Measurements from ENCODE around the gene FAM3C. TPM values are rescaled to one million over a fixed set of nuclear protein-coding genes. Genes with fewer than 3 reads are reported as not detected.

Gene FAM3C
- total RNA-seq, 1 experiment from 2014 or later, result 26.1 TPM

GRCh38 chr7:121371367-121371766 lies 24.7 kb downstream of the FAM3C start:
- DNase-seq, result no peak
- Histone ChIP-seq H2AFZ (ENCODE audit: low read length) (no peak overlapping the region), H3K27ac (ENCODE audit: low read length) (peak overlapping the region; percentile 61), H3K9me2 (replicated peaks; ENCODE audit: insufficient read depth, low read length) (no peaks in the 10 kb centered on the region), H3K79me2 (ENCODE audit: low read length) (peaks cover 11% of the 10 kb centered on the region; the same call in 1 of the 2 replicates), H3K36me3 (ENCODE audit: insufficient read depth, low read length) (no peaks in the 10 kb centered on the region; the same call in 1 of the 2 replicates), H3K27me3 (ENCODE audit: low read length) (no peaks in the 10 kb centered on the region), H3K4me2 (ENCODE audit: low read depth, low read length, poor library complexity, severe bottlenecking) (peak overlapping the region; percentile 54), H4K20me1 (ENCODE audit: insufficient read depth, low read depth, low read length) (no peaks in the 10 kb centered on the region), H3K4me3 (ENCODE audit: low read length) (no peak overlapping the region), H3K9me3 (ENCODE audit: low read length) (no peaks in the 10 kb centered on the region), H3K4me1 (ENCODE audit: low read length) (peaks cover 46% of the 10 kb centered on the region), H3K9ac (ENCODE audit: low read length) (no peak overlapping the region)

GRCh38 chr7:121369462-121369861 lies 26.6 kb downstream of the FAM3C start:
- Histone ChIP-seq H3K79me2 (ENCODE audit: low read length) (peaks cover 20% of the 10 kb centered on the region), H3K27ac (ENCODE audit: low read length) (no peak overlapping the region), H3K4me3 (ENCODE audit: low read length) (no peak overlapping the region), H3K4me2 (ENCODE audit: low read depth, low read length, poor library complexity, severe bottlenecking) (no peak overlapping the region), H3K9me3 (ENCODE audit: low read length) (no peaks in the 10 kb centered on the region), H3K4me1 (ENCODE audit: low read length) (peaks cover 48% of the 10 kb centered on the region), H4K20me1 (ENCODE audit: insufficient read depth, low read depth, low read length) (no peaks in the 10 kb centered on the region), H3K27me3 (ENCODE audit: low read length) (no peaks in the 10 kb centered on the region), H3K9me2 (replicated peaks; ENCODE audit: insufficient read depth, low read length) (no peaks in the 10 kb centered on the region), H3K36me3 (ENCODE audit: insufficient read depth, low read length) (no peaks in the 10 kb centered on the region), H3K9ac (ENCODE audit: low read length) (no peak overlapping the region), H2AFZ (ENCODE audit: low read length) (no peak overlapping the region)
- no peak for DNase-seq

- Histone ChIP-seq H3K4me2 (ENCODE audit: low read depth, low read length, poor library complexity, severe bottlenecking) (no peak overlapping the region), H3K27ac (ENCODE audit: low read length) (no peak overlapping the region), H2AFZ (ENCODE audit: low read length) (no peak overlapping the region), H3K4me1 (ENCODE audit: low read length) (peaks cover 33% of the 10 kb centered on the region), H3K79me2 (ENCODE audit: low read length) (peaks cover 17% of the 10 kb centered on the region), H3K4me3 (ENCODE audit: low read length) (no peak overlapping the region), H3K9me3 (ENCODE audit: low read length) (no peaks in the 10 kb centered on the region), H3K27me3 (ENCODE audit: low read length) (no peaks in the 10 kb centered on the region), H3K9me2 (replicated peaks; ENCODE audit: insufficient read depth, low read length) (no peaks in the 10 kb centered on the region), H4K20me1 (ENCODE audit: insufficient read depth, low read depth, low read length) (no peaks in the 10 kb centered on the region), H3K36me3 (ENCODE audit: insufficient read depth, low read length) (no peaks in the 10 kb centered on the region; the same call in 1 of the 2 replicates), H3K9ac (ENCODE audit: low read length) (no peak overlapping the region)
- DNase-seq, result peak; percentile 74
Measured at GRCh38 chr7:121366852-121367431, 29.2 kb downstream of the FAM3C start.

DNA sequence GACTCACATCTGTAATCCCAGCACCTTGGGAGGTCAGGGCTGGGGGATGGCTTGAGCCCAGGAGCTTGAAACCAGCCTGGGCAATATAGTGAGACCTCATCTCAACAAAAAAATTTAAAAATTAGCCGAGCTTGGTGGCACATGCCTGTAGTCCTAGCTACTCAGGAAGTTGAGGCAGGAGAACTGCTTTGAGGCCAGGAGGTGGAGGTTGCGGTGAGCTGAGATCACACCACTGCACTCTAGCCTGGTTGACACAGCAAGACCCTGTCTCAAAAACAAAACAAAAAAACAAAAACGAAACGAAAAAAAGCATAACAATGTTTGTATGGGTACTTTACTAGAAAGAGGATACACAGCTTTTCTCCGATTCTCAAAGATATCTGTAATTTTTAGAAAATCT lies 35.5 kb downstream of the FAM3C start:
- H3K79me2 ChIP-seq (ENCODE audit: low read length), result peaks cover 3% of the 10 kb centered on the region; the same call in 1 of the 2 replicates
- no peak overlapping the region for H2AFZ ChIP-seq (ENCODE audit: low read length)
- no peak overlapping the region for H3K27ac ChIP-seq (ENCODE audit: low read length)
- no peak overlapping the region for H3K9ac ChIP-seq (ENCODE audit: low read length)
- no peak for DNase-seq
- H3K4me3 ChIP-seq (ENCODE audit: low read length), result no peak overlapping the region
- H3K9me3 ChIP-seq (ENCODE audit: low read length), result no peaks in the 10 kb centered on the region
- no peak overlapping the region for H3K4me2 ChIP-seq (ENCODE audit: low read depth, low read length, poor library complexity, severe bottlenecking)
- no peaks in the 10 kb centered on the region for H3K27me3 ChIP-seq (ENCODE audit: low read length)
- no peaks in the 10 kb centered on the region for H4K20me1 ChIP-seq (ENCODE audit: insufficient read depth, low read depth, low read length)
- H3K4me1 ChIP-seq (ENCODE audit: low read length), result peaks cover under 1% of the 10 kb centered on the region; the same call in 1 of the 2 replicates
- H3K36me3 ChIP-seq (ENCODE audit: insufficient read depth, low read length), result peaks cover 14% of the 10 kb centered on the region; the same call in 1 of the 2 replicates
- H3K9me2 ChIP-seq (replicated peaks; ENCODE audit: insufficient read depth, low read length), result no peaks in the 10 kb centered on the region

GRCh38 chr7:121355574-121355973 lies 40.5 kb downstream of the FAM3C start:
- H3K4me3 ChIP-seq (ENCODE audit: low read length), result no peak overlapping the region
- H3K36me3 ChIP-seq (ENCODE audit: insufficient read depth, low read length), result peaks cover 11% of the 10 kb centered on the region; the same call in 1 of the 2 replicates
- no peak overlapping the region for H3K27ac ChIP-seq (ENCODE audit: low read length)
- no peaks in the 10 kb centered on the region for H3K27me3 ChIP-seq (ENCODE audit: low read length)
- H3K9me3 ChIP-seq (ENCODE audit: low read length), result no peaks in the 10 kb centered on the region
- no peaks in the 10 kb centered on the region for H3K4me1 ChIP-seq (ENCODE audit: low read length)
- no peak overlapping the region for H2AFZ ChIP-seq (ENCODE audit: low read length)
- DNase-seq, result no peak
- H3K9ac ChIP-seq (ENCODE audit: low read length), result no peak overlapping the region
- no peaks in the 10 kb centered on the region for H4K20me1 ChIP-seq (ENCODE audit: insufficient read depth, low read depth, low read length)
- H3K4me2 ChIP-seq (ENCODE audit: low read depth, low read length, poor library complexity, severe bottlenecking), result no peak overlapping the region
- H3K79me2 ChIP-seq (ENCODE audit: low read length), result no peaks in the 10 kb centered on the region
- H3K9me2 ChIP-seq (replicated peaks; ENCODE audit: insufficient read depth, low read length), result no peaks in the 10 kb centered on the region

DNA sequence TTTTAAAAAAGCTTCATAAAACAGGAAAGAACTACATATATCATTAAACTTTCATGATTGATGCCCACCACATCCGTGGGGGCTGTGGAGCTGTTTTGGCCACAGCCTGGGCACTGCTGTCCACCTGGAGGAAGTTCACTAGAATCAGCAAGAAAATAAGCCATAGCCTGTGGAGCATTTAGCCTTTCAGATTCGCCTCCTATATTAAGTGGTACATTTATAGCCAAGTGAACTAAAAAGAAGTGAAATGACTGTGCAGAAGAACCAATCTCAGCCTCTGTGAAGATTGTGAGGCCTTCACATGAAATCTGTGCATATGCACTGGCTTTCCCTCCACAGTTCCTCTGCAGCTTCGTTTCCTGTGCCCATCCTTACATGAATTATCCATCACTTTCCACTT lies 43.8 kb downstream of the FAM3C start:
- Histone ChIP-seq H4K20me1 (ENCODE audit: insufficient read depth, low read depth, low read length) (no peaks in the 10 kb centered on the region), H2AFZ (ENCODE audit: low read length) (no peak overlapping the region), H3K9me2 (replicated peaks; ENCODE audit: insufficient read depth, low read length) (no peaks in the 10 kb centered on the region), H3K4me2 (ENCODE audit: low read depth, low read length, poor library complexity, severe bottlenecking) (no peak overlapping the region), H3K4me1 (ENCODE audit: low read length) (no peaks in the 10 kb centered on the region), H3K36me3 (ENCODE audit: insufficient read depth, low read length) (peaks cover 4% of the 10 kb centered on the region; the same call in 1 of the 2 replicates), H3K4me3 (ENCODE audit: low read length) (no peak overlapping the region), H3K27me3 (ENCODE audit: low read length) (no peaks in the 10 kb centered on the region), H3K27ac (ENCODE audit: low read length) (no peak overlapping the region), H3K79me2 (ENCODE audit: low read length) (no peaks in the 10 kb centered on the region), H3K9me3 (ENCODE audit: low read length) (no peaks in the 10 kb centered on the region), H3K9ac (ENCODE audit: low read length) (no peak overlapping the region)
- no peak for DNase-seq

- Histone ChIP-seq H3K27me3 (ENCODE audit: low read length) (no peaks in the 10 kb centered on the region), H3K27ac (ENCODE audit: low read length) (no peak overlapping the region), H2AFZ (ENCODE audit: low read length) (no peak overlapping the region), H3K4me1 (ENCODE audit: low read length) (no peaks in the 10 kb centered on the region), H3K4me2 (ENCODE audit: low read depth, low read length, poor library complexity, severe bottlenecking) (no peak overlapping the region), H3K9me2 (replicated peaks; ENCODE audit: insufficient read depth, low read length) (no peaks in the 10 kb centered on the region), H3K9me3 (ENCODE audit: low read length) (no peaks in the 10 kb centered on the region), H3K4me3 (ENCODE audit: low read length) (no peak overlapping the region), H3K79me2 (ENCODE audit: low read length) (no peaks in the 10 kb centered on the region), H4K20me1 (ENCODE audit: insufficient read depth, low read depth, low read length) (no peaks in the 10 kb centered on the region), H3K9ac (ENCODE audit: low read length) (no peak overlapping the region), H3K36me3 (ENCODE audit: insufficient read depth, low read length) (no peaks in the 10 kb centered on the region)
- DNase-seq, result no peak
Measured at GRCh38 chr7:121351682-121352081, 44.4 kb downstream of the FAM3C start.

- Histone ChIP-seq H3K4me3 (ENCODE audit: low read length) (no peak overlapping the region), H3K79me2 (ENCODE audit: low read length) (no peaks in the 10 kb centered on the region), H3K36me3 (ENCODE audit: insufficient read depth, low read length) (no peaks in the 10 kb centered on the region), H3K27me3 (ENCODE audit: low read length) (no peaks in the 10 kb centered on the region), H2AFZ (ENCODE audit: low read length) (no peak overlapping the region), H4K20me1 (ENCODE audit: insufficient read depth, low read depth, low read length) (no peaks in the 10 kb centered on the region), H3K27ac (ENCODE audit: low read length) (no peak overlapping the region), H3K4me2 (ENCODE audit: low read depth, low read length, poor library complexity, severe bottlenecking) (no peak overlapping the region), H3K9me2 (replicated peaks; ENCODE audit: insufficient read depth, low read length) (no peaks in the 10 kb centered on the region), H3K9ac (ENCODE audit: low read length) (no peak overlapping the region), H3K9me3 (ENCODE audit: low read length) (no peaks in the 10 kb centered on the region), H3K4me1 (ENCODE audit: low read length) (no peaks in the 10 kb centered on the region)
- no peak for DNase-seq
Measured at GRCh38 chr7:121344497-121344896, 51.6 kb downstream of the FAM3C start.
